HG03378 (cell line): ENCODE data around the gene TRIP11.

Experiments
- ATAC-seq: cut with Tn5 transposase; IDR thresholded peaks from one replicate; pipeline ENCODE4 v1.9.1; 2021; ENCODE audit warnings: mild to moderate bottlenecking, moderate library complexity; ENCODE audit not compliant: unreplicated experiment

TRIP11 gene

GRCh38 chr14:91926131-91926890 lies 113.5 kb downstream of the TRIP11 start:
- no peak for ATAC-seq

- no peak for ATAC-seq
Observed at GRCh38 chr14:91925727-91926121, 114.1 kb downstream of the TRIP11 start.

- ATAC-seq, result no peak
Observed at GRCh38 chr14:91925001-91925726, 114.7 kb downstream of the TRIP11 start.

GRCh38 chr14:91920526-91920925 lies 119.3 kb downstream of the TRIP11 start:
- ATAC-seq, result no peak

- ATAC-seq, result no peak
Observed at GRCh38 chr14:91919814-91920213, 120.0 kb downstream of the TRIP11 start.

- ATAC-seq, result no peak
Observed at GRCh38 chr14:91918186-91918883, 121.5 kb downstream of the TRIP11 start.
